Measurements from ENCODE around the gene RBM14.

Gene RBM14

GRCh38 chr11:66674964-66675602 is 58.7 kb downstream of the RBM14 start:
- TF ChIP-seq CREB1 (IDR thresholded peaks at IDR 0.05; ENCODE audit: low read depth) (no peak), NFIC (IDR thresholded peaks at IDR 0.05) (no peak), TEAD4 (IDR thresholded peaks at IDR 0.05) (no peak), FOXM1 (IDR thresholded peaks at IDR 0.05; ENCODE audit: borderline replicate concordance, low read depth) (no peak), TAF1 (IDR thresholded peaks at IDR 0.05; ENCODE audit: low read depth) (no peak), ZBTB7A (IDR thresholded peaks at IDR 0.05; ENCODE audit: low read depth) (no peak), EP300 (IDR thresholded peaks at IDR 0.05; ENCODE audit: borderline replicate concordance) (no peak), RAD21 (IDR thresholded peaks at IDR 0.05; ENCODE audit: low read depth) (no peak), YY1 (IDR thresholded peaks at IDR 0.05; ENCODE audit: low read depth) (no peak), MAX (IDR thresholded peaks at IDR 0.05) (no peak), REST (IDR thresholded peaks at IDR 0.05; ENCODE audit: low read depth) (no peak), EGR1 (IDR thresholded peaks at IDR 0.05) (no peak), CEBPB (IDR thresholded peaks at IDR 0.05) (no peak), TCF12 (IDR thresholded peaks at IDR 0.05; ENCODE audit: low read depth) (no peak), USF1 (IDR thresholded peaks at IDR 0.05) (no peak)

- TF ChIP-seq CREB1 (IDR thresholded peaks at IDR 0.05; ENCODE audit: low read depth) (no peak), TEAD4 (IDR thresholded peaks at IDR 0.05) (no peak), EGR1 (IDR thresholded peaks at IDR 0.05) (no peak), CEBPB (IDR thresholded peaks at IDR 0.05) (no peak)
Measured at GRCh38 chr11:66676282-66676919, 60.0 kb downstream of the RBM14 start.

Data from Ishikawa (cell line).